HG03280 (cell line): Measurements from ENCODE around the gene SUGCT.

Experiments used
- ATAC-seq: cut with Tn5 transposase; IDR thresholded peaks from one replicate; pipeline ENCODE4 v1.9.1; 2021; ENCODE audit warnings: mild to moderate bottlenecking, moderate library complexity; ENCODE audit not compliant: unreplicated experiment

The SUGCT gene

GRCh38 chr7:40457776-40458480 is 323.1 kb downstream of the SUGCT start:
- no peak for ATAC-seq

GRCh38 chr7:40463446-40463845 is 328.6 kb downstream of the SUGCT start:
- no peak for ATAC-seq

- no peak for ATAC-seq
These were observed 334.4 kb downstream of the SUGCT start for GRCh38 chr7:40468891-40469864.

GRCh38 chr7:40470091-40470592 is 335.3 kb downstream of the SUGCT start:
- no peak for ATAC-seq

- no peak for ATAC-seq
These were observed 336.0 kb downstream of the SUGCT start for GRCh38 chr7:40470817-40471216.

- ATAC-seq: no peak
These were observed 337.1 kb downstream of the SUGCT start for GRCh38 chr7:40471891-40472290.

GRCh38 chr7:40474790-40475680 is 340.2 kb downstream of the SUGCT start:
- peak; percentile 100 for ATAC-seq

GRCh38 chr7:40475681-40475982 is 340.8 kb downstream of the SUGCT start:
- no peak for ATAC-seq

GRCh38 chr7:40477094-40477493 is 342.3 kb downstream of the SUGCT start:
- ATAC-seq: no peak

GRCh38 chr7:40482845-40483244 is 348.0 kb downstream of the SUGCT start:
- ATAC-seq: no peak

GRCh38 chr7:40483630-40484029 is 348.8 kb downstream of the SUGCT start:
- no peak for ATAC-seq

- ATAC-seq: no peak
These were observed 355.2 kb downstream of the SUGCT start for GRCh38 chr7:40489844-40490602.

- no peak for ATAC-seq
These were observed 355.8 kb downstream of the SUGCT start for GRCh38 chr7:40490603-40490924.

- no peak for ATAC-seq
These were observed 358.1 kb downstream of the SUGCT start for GRCh38 chr7:40492946-40493345.

GRCh38 chr7:40493609-40494051 is 358.8 kb downstream of the SUGCT start:
- no peak for ATAC-seq

- ATAC-seq: no peak
These were observed 364.2 kb downstream of the SUGCT start for GRCh38 chr7:40498924-40499510.

GRCh38 chr7:40499718-40500117 is 364.9 kb downstream of the SUGCT start:
- no peak for ATAC-seq

- ATAC-seq: no peak
These were observed 365.4 kb downstream of the SUGCT start for GRCh38 chr7:40500219-40500618.

GRCh38 chr7:40502359-40502758 is 367.6 kb downstream of the SUGCT start:
- ATAC-seq: no peak

- ATAC-seq: no peak
These were observed 371.4 kb downstream of the SUGCT start for GRCh38 chr7:40506158-40506557.
